Measurements from ENCODE around the gene TOX3. TPM values are rescaled to one million over a fixed set of nuclear protein-coding genes. Genes with fewer than 3 reads are reported as not detected.

TOX3 gene
- total and polyA plus RNA-seq, 10 of the 15 experiments (the other 5 are each of a cell fraction or from before 2014, with no cell fraction given), result not detected

DNA sequence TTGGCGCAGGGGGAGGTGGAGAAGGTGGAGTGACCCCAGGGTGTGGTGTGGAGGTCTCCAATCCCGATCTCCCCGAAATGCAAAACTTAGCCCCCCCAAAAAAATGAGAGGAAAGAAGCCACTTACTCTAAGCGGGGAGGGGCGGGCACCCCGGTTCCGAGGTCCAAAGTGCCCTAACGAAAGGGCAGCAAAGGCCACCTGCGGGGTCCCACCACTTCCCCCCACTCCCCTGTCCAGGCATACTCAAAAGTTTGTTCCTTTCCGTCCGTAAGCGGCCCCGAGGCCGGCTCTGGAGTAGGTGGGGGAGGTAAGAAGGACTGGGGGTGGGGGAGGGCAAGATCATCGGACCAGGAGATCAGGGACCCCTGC, 1.1 kb downstream of the TOX3 start:
- DNase-seq (ENCODE audit: low read depth, low spot score), result no peak
- WGBS (ENCODE audit: insufficient coverage, insufficient replicate concordance, low lambda C conversion rate, missing lambda C conversion rate), result 5% methylated on average over 9 of the region's 15 CpGs
- BruUV-seq (replicated peaks), result no TSS peak
- in situ Hi-C loops (cut with MboI) (no loop called here), intact Hi-C loops (cut with micrococcal nuclease; ENCODE audit: unreplicated experiment) (no loop called here)
- Histone ChIP-seq H3K9ac (ENCODE audit: control insufficient read depth, insufficient read depth, low read length) (no peak overlapping the region), H3K79me2 (ENCODE audit: control insufficient read depth, insufficient read depth, low read length) (no peaks in the 10 kb centered on the region), H3K4me2 (ENCODE audit: control insufficient read depth, insufficient read depth) (no peak overlapping the region), H3K36me3 (ENCODE audit: control insufficient read depth in 2 of 2, insufficient read depth in 2 of 2, low read length in 1 of 2) (no peaks in the 10 kb centered on the region), H3K9me3 (replicated peaks; ENCODE audit: control insufficient read depth, insufficient read depth, low read length) (no peaks in the 10 kb centered on the region), H3K27ac (ENCODE audit: control insufficient read depth, insufficient read depth) (no peak overlapping the region), H3K27me3 (replicated peaks in 1 of 2; ENCODE audit: control insufficient read depth in 2 of 2, insufficient read depth in 2 of 2, low read length in 1 of 2) (peaks cover 2 to 3% of the 10 kb centered on the region in 2 experiments), H3K4me3 (no peak overlapping the region), H2AFZ (ENCODE audit: control insufficient read depth, low read depth, low read length) (no peak overlapping the region), H3K4me1 (ENCODE audit: control insufficient read depth, insufficient read depth, low read length) (no peaks in the 10 kb centered on the region), H4K20me1 (ENCODE audit: control insufficient read depth, insufficient read depth) (no peaks in the 10 kb centered on the region)
- POLR2A ChIA-PET, result no interaction called here
- no peak for FAIRE-seq
- SMC1A ChIA-PET (ENCODE audit: uncharacterized antibody, unreplicated experiment), result no interaction called here
- CTCF ChIA-PET, result no interaction called here
- ATAC-seq, result no peak
- RAD21 ChIA-PET (ENCODE audit: unreplicated experiment), result no interaction called here
- TF ChIP-seq ETV6 (conservative IDR thresholded peaks at IDR 0.05 in 1 of 2, IDR thresholded peaks at IDR 0.05 in 1 of 2; ENCODE audit: borderline replicate concordance in 1 of 2, low read depth in 1 of 2) (no peak), WRNIP1 (IDR thresholded peaks at IDR 0.05; ENCODE audit: borderline replicate concordance, low read depth, low read length) (no peak), KAT2A (conservative IDR thresholded peaks at IDR 0.05; ENCODE audit: control insufficient read depth, low read depth, low read length) (no peak), ZNF217 (IDR thresholded peaks at IDR 0.05) (no peak), RB1 (IDR thresholded peaks at IDR 0.05; ENCODE audit: borderline replicate concordance) (no peak), DPF2 (IDR thresholded peaks at IDR 0.05) (no peak), ZZZ3 (IDR thresholded peaks at IDR 0.05; ENCODE audit: control insufficient read depth, insufficient read length, low read depth) (no peak), FOXM1 (IDR thresholded peaks at IDR 0.05; ENCODE audit: low read depth, low read length) (no peak), EED (IDR thresholded peaks at IDR 0.05; ENCODE audit: low read depth) (no peak), IKZF1 (conservative IDR thresholded peaks at IDR 0.05) (no peak), TARDBP (IDR thresholded peaks at IDR 0.05; ENCODE audit: borderline replicate concordance) (no peak), GABPA (IDR thresholded peaks at IDR 0.05; ENCODE audit: low read depth) (no peak), NR2C2 (IDR thresholded peaks at IDR 0.05; ENCODE audit: borderline replicate concordance, control insufficient read depth, insufficient read length, low read depth) (no peak), KDM1A (IDR thresholded peaks at IDR 0.05; ENCODE audit: borderline replicate concordance) (no peak)
- TF ChIP-seq, protein P1, sequence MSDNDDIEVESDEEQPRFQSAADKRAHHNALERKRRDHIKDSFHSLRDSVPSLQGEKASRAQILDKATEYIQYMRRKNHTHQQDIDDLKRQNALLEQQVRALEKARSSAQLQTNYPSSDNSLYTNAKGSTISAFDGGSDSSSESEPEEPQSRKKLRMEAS (IDR thresholded peaks at IDR 0.05; ENCODE audit: low read depth, low read length), result no peak
- TF ChIP-seq, protein P2, sequence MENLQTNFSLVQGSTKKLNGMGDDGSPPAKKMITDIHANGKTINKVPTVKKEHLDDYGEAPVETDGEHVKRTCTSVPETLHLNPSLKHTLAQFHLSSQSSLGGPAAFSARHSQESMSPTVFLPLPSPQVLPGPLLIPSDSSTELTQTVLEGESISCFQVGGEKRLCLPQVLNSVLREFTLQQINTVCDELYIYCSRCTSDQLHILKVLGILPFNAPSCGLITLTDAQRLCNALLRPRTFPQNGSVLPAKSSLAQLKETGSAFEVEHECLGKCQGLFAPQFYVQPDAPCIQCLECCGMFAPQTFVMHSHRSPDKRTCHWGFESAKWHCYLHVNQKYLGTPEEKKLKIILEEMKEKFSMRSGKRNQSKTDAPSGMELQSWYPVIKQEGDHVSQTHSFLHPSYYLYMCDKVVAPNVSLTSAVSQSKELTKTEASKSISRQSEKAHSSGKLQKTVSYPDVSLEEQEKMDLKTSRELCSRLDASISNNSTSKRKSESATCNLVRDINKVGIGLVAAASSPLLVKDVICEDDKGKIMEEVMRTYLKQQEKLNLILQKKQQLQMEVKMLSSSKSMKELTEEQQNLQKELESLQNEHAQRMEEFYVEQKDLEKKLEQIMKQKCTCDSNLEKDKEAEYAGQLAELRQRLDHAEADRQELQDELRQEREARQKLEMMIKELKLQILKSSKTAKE (IDR thresholded peaks at IDR 0.05; ENCODE audit: low read depth, poor library complexity, severe bottlenecking), result no peak
- TF ChIP-seq, protein P3, sequence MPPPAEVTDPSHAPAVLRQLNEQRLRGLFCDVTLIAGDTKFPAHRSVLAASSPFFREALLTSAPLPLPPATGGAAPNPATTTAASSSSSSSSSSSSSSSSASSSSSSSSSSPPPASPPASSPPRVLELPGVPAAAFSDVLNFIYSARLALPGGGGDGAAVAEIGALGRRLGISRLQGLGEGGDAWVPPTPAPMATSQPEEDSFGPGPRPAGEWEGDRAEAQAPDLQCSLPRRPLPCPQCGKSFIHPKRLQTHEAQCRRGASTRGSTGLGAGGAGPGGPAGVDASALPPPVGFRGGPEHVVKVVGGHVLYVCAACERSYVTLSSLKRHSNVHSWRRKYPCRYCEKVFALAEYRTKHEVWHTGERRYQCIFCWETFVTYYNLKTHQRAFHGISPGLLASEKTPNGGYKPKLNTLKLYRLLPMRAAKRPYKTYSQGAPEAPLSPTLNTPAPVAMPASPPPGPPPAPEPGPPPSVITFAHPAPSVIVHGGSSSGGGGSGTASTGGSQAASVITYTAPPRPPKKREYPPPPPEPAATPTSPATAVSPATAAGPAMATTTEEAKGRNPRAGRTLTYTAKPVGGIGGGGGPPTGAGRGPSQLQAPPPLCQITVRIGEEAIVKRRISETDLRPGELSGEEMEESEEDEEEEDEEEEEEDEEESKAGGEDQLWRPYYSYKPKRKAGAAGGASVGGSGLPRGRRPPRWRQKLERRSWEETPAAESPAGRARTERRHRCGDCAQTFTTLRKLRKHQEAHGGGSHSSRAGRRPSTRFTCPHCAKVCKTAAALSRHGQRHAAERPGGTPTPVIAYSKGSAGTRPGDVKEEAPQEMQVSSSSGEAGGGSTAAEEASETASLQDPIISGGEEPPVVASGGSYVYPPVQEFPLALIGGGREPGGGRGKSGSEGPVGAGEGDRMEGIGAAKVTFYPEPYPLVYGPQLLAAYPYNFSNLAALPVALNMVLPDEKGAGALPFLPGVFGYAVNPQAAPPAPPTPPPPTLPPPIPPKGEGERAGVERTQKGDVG (CRISPR knock-in tag; IDR thresholded peaks at IDR 0.05), result no peak
